Calu3 (cell line): Measurements from ENCODE around the gene SLC51A. TPM values are rescaled to one million over a fixed set of nuclear protein-coding genes. Genes with fewer than 3 reads are reported as not detected.

ENCODE experiments used
- BruUV-seq: library from RNA; stranded (reverse); fragments of 400-500 nt; replicated peaks from 2 replicates; lab custom pipeline; 2021; lab: Mats Ljungman, UMichigan
- CTCF ChIA-PET: fragments of 300-600 bp; sonication (Branson Sonifier 250); formaldehyde crosslinking; loops from one replicate; lab custom pipeline; 2022; ENCODE audit warnings: antibody characterized with exemption; lab: Charles Lee
- DNase-seq: peaks from one replicate; pipeline ENCODE4 v3.0.0; 2022
- H3K27ac Mint-ChIP-seq: one replicate; pipeline ENCODE4 v1.8.0; 2022; ENCODE audit warnings: mixed read lengths; ENCODE audit not compliant: unreplicated experiment
- H3K27me3 Mint-ChIP-seq: one replicate; pipeline ENCODE4 v1.8.0; 2022; ENCODE audit warnings: mixed read lengths; ENCODE audit not compliant: unreplicated experiment
- H3K36me3 Mint-ChIP-seq: one replicate; pipeline ENCODE4 v1.8.0; 2022; ENCODE audit warnings: mild to moderate bottlenecking, moderate library complexity, mixed read lengths; ENCODE audit not compliant: insufficient read depth, unreplicated experiment
- H3K4me1 Mint-ChIP-seq: one replicate; pipeline ENCODE4 v1.8.0; 2022; ENCODE audit warnings: mild to moderate bottlenecking, low read depth, mixed read lengths; ENCODE audit not compliant: unreplicated experiment
- H3K4me3 Mint-ChIP-seq: one replicate; pipeline ENCODE4 v1.8.0; 2022; ENCODE audit warnings: mild to moderate bottlenecking, low read depth, moderate library complexity, mixed read lengths; ENCODE audit not compliant: unreplicated experiment
- H3K9me3 Mint-ChIP-seq: one replicate; pipeline ENCODE4 v1.8.0; 2022; ENCODE audit warnings: low read depth, mixed read lengths; ENCODE audit not compliant: unreplicated experiment
- intact Hi-C: fragments of 100-400 bp; cut with micrococcal nuclease; formaldehyde crosslinking; loops from one replicate; pipeline ENCODE4 v1.10.0; 2022; ENCODE audit not compliant: unreplicated experiment
- total RNA-seq: library from RNA; stranded (reverse); gene quantifications from 2 replicates; pipeline ENCODE4 v1.2.3, GENCODE V29; 2022
- TF ChIP-seq, protein P1 (sequence below): fragments of 200-600 bp; IDR thresholded peaks from one replicate; pipeline ENCODE4 v1.8.0; 2022; ENCODE audit warnings: antibody characterized with exemption; ENCODE audit not compliant: unreplicated experiment

Gene SLC51A
- total RNA-seq, 1 experiment from 2014 or later: not detected

DNA sequence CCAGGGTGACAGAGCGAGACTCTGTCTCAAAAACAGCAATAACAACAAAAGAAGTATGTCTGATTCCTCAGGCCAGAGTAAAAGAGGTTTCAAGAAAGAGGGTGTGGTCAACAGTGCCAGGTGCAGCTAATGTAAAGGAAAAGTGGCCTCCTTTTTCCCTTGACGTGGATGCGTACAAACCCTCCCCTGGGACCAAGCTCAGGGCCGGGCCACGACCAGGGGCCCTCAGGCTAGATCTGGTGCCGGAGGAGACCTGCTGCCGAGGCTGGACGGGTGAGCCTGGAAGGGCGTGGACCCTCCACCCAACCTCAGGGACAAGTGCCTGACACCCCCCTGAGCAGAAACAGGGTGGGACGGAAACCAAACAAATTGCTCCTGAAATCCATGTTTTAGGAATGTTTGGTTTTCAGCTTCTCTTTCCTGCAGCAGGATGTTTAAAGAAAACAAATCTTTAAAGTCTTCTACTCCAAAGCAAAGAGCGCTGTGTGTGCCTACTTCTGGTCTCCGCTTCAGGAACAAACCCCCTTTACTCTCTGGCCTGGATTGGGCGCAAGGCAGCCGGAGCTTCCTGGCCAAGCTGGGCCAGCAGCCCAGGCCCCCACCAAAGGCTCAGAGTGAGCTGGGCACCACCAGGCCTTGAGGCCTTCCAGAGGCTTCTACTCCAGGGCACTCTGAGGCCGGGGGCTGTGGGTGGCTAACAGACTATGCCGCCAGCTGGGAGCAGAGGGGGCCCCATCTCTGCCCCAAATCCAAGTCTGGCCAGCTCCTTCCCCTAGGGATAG, 26.6 kb upstream of the SLC51A start:
- TF ChIP-seq, protein P1, sequence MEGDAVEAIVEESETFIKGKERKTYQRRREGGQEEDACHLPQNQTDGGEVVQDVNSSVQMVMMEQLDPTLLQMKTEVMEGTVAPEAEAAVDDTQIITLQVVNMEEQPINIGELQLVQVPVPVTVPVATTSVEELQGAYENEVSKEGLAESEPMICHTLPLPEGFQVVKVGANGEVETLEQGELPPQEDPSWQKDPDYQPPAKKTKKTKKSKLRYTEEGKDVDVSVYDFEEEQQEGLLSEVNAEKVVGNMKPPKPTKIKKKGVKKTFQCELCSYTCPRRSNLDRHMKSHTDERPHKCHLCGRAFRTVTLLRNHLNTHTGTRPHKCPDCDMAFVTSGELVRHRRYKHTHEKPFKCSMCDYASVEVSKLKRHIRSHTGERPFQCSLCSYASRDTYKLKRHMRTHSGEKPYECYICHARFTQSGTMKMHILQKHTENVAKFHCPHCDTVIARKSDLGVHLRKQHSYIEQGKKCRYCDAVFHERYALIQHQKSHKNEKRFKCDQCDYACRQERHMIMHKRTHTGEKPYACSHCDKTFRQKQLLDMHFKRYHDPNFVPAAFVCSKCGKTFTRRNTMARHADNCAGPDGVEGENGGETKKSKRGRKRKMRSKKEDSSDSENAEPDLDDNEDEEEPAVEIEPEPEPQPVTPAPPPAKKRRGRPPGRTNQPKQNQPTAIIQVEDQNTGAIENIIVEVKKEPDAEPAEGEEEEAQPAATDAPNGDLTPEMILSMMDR: no peak
- intact Hi-C loops: no loop called here
- Mint-ChIP-seq H3K27me3 (no peaks in the 10 kb centered on the region), H3K4me3 (no peak overlapping the region), H3K27ac (no peak overlapping the region), H3K4me1 (no peaks in the 10 kb centered on the region), H3K36me3 (no peaks in the 10 kb centered on the region), H3K9me3 (no peaks in the 10 kb centered on the region)
- DNase-seq: no peak
- BruUV-seq: no TSS peak
- CTCF ChIA-PET: no interaction called here

DNA sequence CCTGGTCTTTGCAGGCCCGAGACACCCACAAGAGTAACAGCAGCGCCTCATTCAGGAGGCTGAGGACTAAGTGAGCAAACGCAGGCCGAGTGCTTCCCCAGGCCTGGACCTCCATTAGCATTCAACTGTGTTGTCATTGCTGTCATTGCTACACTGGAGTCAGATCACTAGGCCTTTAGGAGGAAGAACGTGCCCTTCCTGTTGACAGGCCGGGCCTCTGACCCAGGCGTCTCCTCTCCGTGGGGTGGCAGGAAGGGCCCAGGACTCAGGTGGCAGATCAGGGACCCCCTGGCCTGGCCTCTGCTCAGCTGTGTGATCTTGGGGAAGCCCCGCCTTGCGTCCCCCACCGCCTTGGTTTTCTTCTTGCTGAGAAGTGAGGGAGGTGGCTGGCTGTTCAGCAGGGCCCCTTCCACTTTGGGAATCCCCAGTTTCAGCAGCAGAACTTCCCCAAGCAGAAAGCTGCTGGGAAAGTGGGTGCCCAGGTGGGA, 24.3 kb upstream of the SLC51A start:
- no peak for DNase-seq
- no peaks in the 10 kb centered on the region for H3K36me3 Mint-ChIP-seq
- H3K4me1 Mint-ChIP-seq: no peaks in the 10 kb centered on the region
- intact Hi-C loops: no loop called here
- no peak overlapping the region for H3K4me3 Mint-ChIP-seq
- TF ChIP-seq, protein P1: no peak
- no peaks in the 10 kb centered on the region for H3K27me3 Mint-ChIP-seq
- CTCF ChIA-PET: no interaction called here
- H3K9me3 Mint-ChIP-seq: no peaks in the 10 kb centered on the region
- no peak overlapping the region for H3K27ac Mint-ChIP-seq
- no TSS peak for BruUV-seq

DNA sequence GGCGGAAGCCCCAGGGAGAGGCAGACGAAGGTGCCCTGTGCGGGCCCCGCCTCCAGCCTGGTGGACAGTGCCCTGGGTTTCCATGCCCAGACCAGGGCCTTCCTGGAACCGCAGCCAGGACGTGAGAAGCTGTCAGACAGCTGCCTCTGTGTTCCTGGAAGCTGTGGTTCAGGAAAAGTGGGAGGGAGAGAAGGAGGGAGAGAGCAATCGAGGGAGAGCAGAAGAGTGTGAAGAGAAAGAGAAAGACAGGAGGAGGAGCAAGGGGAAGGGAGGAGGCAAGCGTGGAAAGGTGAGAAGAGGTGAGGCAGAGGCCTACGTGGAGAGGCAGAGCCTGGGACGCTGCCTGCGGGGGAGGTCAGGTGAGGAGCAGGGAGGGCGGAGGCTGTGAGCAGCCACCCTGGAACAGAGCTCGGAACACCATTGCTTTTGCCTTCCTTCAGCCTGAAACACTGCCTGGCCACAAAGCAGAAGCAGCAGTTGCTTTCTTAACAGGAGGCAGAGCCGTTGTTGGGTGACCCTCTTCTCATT, 23.7 kb upstream of the SLC51A start:
- H3K36me3 Mint-ChIP-seq: no peaks in the 10 kb centered on the region

DNA sequence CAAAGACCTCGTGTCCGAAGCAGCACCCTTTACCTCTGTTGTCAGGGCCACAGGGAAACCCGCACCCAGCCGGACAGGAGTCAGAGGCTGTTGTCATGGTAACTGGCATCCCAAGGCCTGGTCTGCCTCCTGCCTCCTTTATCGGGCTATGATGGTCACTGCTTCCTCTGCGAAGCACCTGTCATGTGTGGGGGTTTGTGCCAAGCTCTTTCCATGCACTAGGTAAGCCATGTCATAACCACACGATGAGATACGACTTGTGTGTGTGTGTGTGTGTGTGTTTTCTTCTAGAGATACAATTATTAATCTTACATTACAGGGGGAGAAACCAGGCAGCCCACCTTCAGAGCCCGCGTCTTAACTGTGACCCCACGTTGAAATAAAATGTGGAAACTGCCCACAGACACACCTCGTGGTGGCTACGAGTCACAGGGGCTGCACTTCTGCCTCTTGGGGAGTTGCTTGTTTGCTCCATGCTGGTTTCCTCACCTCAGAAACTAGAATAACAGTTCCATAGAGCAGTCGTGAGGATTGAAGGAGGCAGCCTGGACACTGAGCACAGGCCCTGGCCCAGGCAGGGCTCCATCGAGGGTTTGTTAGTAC, 23.1 kb upstream of the SLC51A start:
- Mint-ChIP-seq H3K36me3 (no peaks in the 10 kb centered on the region), H3K9me3 (no peaks in the 10 kb centered on the region), H3K27me3 (no peaks in the 10 kb centered on the region), H3K4me1 (no peaks in the 10 kb centered on the region), H3K27ac (no peak overlapping the region), H3K4me3 (no peak overlapping the region)
- DNase-seq: no peak
- CTCF ChIA-PET: interaction anchor here (1.1 kb wide), 1 partner anchor 120 kb away, joined by 3 read pairs; no protein-coding TSS in a partner anchor
- TF ChIP-seq, protein P1: no peak
- intact Hi-C loops: no loop called here
- BruUV-seq: no TSS peak

More for the DNA sequence above, 23.7 kb upstream of the SLC51A start:
- no peaks in the 10 kb centered on the region for H3K27me3 Mint-ChIP-seq
- TF ChIP-seq, protein P1: no peak
- no peaks in the 10 kb centered on the region for H3K9me3 Mint-ChIP-seq
- no peak overlapping the region for H3K27ac Mint-ChIP-seq
- intact Hi-C loops: no loop called here
- BruUV-seq: no TSS peak
- no peak overlapping the region for H3K4me3 Mint-ChIP-seq
- no peak for DNase-seq
- CTCF ChIA-PET: no interaction called here
- H3K4me1 Mint-ChIP-seq: no peaks in the 10 kb centered on the region
